ENCODE measurements around the gene IGFALS.

IGFALS gene

DNA sequence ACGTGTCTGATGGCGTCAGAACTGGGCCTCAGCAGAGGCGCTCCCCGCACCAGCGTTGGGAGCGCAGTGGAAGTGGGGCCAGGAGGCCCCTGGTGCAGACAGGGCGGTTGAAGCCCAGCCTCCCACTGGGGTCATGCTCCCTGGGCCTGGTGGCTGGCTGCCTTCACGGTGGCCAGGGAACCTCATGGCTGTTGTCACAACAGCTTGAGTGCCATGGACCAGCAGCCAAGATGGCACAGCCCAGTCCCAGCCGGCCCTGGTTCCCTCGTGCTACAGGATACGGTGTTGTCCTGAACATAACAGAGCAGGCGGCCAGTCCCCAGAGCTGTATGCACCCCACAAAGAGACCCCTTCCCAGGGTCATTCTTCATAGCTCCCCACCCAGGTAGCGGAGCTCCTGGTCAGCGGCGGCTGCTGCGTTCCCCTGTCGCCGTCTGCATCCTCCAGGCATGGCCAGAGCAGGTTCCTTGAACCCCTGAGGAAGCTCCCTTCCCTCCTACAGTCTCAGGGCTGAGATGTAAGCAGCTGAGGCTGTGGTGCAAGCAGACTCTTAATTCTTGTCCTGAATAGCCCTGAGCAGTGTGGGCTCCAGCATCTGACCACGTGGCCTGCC lies 51.8 kb downstream of the IGFALS start:
- DNase-seq = no peak

DNA sequence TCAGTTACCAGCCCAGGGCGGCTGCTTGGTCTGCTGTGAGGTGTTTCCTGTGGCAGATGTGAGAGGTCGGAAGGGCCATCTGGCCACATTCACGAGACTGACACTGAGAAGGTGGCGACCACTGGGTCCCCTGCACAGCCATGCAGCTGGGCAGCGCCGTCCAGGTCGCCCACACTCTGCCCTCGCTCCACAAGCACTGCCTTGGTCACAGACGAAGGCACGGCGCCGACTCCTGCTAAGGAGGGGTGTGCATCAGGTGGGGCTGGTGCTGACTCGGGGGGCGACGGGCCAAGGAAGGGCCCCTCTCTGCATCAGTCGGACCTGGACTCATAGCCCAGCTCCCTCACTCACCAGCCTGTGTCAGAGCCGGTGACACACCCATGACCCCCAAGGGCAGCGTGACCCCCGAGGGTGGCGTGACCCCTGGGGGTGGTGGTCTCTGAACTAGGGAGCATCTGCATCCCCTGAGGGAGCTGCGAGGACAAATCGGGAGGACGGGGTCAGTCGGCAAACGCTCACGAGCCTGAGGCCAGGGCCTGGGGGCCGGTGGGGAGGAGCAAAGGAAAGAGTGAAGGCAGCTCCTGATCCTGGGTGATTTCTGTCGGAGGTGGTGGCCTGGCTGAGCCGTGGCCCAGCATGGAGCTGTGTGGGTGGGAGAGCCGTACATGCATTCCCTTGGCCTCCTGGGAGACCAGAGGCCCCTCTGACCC lies 52.6 kb downstream of the IGFALS start:
- no peak for DNase-seq
